NK-92 treated with Interleukin-12 subunit alpha and Interleukin-12 subunit beta, amount 100 ng/mL, for 24 hours (cell line): ENCODE results near the gene CCDC66.

Source experiments
- DNase-seq: peaks from one replicate; lab custom pipeline; 2025; lab: John Stamatoyannopoulos, UW

CCDC66 gene

DNA sequence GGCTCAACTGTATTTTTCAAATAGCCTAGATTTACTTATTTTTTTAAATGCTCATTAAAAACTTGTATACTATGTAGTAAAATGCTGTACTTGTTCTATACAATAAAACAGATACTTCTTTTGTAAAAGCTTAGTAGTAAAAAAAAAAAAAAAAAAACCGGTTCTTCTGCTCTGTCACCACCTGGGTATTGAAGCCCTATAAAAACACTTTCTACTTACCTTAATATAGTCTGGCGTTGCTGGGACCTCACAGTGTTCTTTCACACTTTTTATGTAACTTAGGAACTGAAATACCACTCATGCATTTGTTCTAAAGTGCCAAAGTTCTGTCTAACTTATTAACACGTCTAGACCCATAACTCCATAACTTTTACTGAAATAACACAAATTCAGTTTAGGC is 64.7 kb downstream of the CCDC66 start:
- no peak for DNase-seq

DNA sequence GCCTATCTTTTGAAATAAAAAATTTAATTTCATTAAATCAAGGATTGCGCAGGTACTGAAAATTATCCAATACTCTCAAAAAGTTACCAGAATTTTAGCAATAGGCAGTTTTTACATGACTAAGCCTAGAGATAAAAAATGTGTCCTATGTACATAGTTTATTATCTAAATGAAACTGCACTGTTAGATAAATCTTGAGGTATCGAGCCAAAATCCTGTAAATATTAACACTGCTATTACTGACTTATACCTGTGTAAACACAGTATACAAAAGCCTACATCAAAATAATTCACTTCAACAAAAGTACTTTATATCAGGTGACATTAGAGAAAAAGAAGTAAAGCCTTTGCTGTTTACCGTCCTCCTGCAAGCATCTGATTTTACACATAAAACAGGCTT is 65.4 kb downstream of the CCDC66 start:
- no peak for DNase-seq

DNA sequence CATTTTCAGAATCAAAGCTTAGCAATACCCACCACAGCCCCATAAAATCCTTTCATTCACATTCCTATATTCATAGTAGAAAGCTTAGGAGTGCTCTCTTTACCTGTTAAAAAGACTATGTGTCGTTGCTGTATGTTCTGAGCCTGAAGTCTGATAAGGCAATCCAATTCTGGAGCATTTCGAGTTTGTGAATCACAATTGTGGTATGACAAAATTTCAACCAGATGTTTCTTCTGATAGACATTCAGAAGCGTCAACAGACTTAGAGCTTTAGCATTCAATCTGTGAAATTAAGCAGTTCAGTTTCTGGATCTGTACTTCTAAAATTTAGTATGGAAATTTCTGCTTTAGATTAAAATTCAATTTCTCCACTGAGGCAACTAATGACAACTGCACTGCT is 67.8 kb downstream of the CCDC66 start:
- DNase-seq = no peak

DNA sequence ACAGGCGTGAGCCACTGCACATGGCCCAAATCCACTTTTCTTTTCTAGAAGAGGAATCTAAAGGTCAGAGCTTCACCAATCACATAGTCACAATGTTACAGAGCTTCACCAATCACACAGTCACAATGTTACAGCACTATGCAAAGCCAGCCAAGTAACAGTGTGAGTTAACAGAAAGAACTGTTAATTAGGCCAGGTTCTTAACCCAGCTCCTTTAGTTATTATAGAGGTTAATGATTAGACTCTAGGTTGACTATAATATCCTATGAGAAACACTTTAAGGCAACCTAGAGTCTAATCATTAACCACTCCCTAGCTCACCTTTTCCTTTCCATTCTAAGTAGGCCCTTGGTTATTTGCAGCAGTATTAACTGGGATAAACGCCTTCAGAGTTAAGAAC is 72.1 kb downstream of the CCDC66 start:
- DNase-seq = no peak

DNA sequence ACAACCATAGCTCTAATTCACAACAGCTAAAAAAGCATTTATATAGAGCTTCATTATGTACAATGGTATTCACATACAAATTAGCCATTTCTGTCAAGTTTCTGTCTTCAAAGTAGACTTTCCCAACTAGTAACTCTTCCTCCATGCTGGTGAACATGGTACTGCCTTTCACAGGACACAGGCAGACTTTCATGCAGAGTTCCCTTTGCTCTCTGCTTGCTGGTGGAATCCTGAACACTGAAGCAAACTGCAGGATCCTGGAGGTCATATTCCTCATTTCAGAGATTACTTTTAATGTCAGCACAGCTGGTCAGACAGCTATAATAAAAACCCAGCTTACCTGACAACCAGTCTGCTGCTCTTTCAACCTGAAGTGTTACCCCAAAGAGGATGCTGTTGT is 72.5 kb downstream of the CCDC66 start:
- DNase-seq = no peak

DNA sequence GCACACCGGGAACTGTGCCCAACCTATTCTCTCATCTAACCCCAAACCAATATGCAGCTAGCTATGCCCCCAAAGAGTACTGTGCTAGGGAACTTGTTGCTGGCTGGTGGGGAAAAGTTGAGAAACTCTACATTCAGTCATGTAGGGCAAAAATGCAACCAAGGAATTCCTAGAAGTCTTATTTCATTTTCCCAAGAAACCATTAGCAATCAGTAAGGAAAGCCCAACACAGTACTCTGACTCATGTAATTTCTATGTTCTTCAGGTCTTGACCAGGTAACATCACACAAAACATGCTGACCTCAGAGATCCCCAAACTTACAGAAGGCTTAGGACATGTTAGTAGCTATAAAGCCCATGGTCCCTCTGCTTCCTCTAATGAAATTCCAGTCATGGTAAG is 74.0 kb downstream of the CCDC66 start:
- no peak for DNase-seq

DNA sequence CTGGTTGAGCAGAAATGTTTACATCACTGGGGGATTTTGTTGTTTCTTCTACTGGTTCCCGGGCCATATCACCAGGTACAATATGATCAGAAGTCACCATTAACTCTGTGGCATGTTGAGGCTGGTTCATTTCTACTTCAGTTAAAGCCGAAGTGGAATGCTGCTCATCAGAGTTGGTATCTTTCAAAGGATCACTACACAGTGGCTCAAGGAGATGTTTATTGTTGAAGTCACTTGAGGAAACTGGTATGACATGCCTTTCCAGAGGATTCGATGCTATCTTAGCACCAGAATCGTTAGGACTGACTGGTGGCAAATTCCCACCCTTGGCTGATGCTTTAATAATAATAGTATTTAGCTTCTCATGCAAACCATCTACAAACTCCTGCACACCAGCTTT is 76.2 kb downstream of the CCDC66 start:
- DNase-seq = no peak

DNA sequence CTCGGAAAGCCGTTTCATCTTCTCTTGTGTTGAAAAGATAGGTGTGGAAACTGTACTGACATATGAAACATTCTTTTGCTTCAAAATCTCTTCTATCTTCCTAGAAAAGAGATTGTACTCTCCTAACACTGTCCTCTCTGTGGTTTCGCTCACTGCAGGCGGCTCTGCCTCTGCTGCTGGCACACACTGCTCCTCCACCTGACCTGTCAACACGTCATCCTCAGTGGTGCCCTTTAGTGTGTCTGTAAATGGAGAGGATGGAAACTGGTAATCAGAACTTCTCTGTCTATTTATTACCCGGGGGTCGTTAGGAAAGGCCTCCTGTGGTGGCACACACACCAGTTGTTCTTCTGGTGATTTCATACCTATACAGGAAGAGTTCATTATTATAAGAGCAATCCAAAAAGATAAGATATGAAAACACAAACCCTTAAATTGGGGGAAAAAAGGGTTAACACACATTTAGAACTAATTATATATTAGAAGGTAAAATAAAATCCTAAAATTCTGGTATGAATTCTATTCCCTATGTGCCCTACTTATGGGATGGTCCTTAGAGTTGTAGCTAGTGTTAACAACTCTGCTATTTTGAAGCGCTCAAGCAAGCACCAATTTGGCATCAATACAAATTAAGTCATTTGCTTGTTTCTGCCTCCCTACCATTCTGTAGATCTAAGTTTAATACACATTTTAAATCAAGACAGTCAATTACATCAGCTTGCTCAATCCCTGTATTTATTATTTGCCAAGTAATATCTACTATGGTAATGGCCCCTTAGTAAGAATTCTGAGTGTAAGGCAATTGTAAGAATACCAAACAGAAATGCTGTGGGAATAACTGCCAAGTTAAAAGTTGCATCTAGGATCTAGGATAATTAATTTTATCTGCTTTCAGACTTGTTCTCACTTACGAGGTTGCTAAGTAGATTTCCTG is 76.9 kb downstream of the CCDC66 start:
- no peak for DNase-seq

DNA sequence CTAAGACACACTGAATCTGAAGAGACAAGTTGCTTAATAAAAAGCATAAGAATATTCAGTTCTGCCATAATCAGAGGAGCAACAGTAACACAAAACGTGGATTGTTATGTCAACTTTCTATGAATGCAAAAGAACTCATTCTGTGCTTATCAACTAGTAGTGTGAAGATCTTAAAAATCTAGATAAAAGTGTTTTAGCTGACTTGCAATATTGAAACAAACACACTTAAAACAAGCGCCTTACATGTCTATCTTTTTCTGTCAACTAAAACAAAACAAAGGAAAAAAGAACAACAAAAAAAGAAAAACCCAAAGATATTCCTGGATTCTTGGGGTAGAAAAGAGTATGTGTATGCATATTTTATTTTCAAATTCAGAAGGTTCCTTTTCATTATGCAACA is 88.4 kb downstream of the CCDC66 start:
- DNase-seq = no peak

DNA sequence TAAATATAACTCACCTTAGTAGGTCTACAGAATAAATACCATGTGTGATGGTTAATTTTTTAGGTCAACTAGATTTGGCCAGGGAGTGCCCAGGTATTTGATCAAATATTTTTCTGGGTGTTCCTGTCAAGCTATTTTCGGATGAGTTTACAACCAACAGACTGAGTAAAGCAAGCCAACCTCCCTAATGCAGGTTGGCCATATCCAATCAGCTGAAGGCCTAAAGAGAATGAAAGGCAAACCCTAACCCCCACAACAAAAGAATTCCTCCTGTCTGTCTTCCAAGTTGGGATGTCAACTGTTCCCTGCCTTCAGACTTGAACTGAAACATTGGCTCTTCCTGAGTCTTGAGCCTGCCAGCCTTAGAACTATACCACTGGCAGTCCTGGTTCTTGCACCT is 97.5 kb downstream of the CCDC66 start:
- DNase-seq = no peak

DNA sequence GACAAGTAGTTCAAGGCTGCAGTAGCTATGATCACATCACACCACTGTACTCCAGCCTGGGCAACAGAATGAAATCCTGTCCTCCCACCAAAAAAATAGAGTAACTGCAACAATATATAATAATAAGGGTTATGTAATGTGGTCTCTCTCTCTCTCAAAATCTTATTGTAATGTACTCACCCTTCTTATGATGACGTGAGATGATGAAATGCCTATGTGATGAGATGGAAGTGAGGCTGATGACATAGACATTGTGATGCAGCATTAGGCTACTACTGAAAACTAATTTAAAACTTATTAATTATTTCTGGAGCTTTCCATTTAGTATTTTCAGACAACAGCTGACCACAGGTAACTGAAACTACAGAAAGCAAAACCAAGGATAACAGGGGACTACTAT is 98.7 kb downstream of the CCDC66 start:
- no peak for DNase-seq

DNA sequence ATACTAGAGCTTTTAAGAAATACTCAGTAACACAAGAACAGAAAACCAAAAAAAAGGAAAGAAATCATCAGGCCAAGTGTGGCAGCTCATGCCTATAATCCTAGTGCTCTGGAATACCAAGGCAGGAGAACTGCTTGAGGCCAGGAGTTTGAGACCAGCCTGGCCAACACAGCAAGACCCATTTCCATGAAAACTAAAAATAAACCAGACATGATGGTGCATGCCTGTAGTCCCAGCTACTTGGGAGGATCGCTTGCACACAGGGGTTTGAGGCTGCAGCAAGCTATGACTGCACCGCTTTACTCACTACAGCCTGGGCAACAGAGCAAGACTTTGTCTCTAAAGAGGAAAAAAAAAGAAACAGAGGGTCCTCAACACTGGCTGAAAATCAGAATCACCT is 107.8 kb downstream of the CCDC66 start:
- no peak for DNase-seq

DNA sequence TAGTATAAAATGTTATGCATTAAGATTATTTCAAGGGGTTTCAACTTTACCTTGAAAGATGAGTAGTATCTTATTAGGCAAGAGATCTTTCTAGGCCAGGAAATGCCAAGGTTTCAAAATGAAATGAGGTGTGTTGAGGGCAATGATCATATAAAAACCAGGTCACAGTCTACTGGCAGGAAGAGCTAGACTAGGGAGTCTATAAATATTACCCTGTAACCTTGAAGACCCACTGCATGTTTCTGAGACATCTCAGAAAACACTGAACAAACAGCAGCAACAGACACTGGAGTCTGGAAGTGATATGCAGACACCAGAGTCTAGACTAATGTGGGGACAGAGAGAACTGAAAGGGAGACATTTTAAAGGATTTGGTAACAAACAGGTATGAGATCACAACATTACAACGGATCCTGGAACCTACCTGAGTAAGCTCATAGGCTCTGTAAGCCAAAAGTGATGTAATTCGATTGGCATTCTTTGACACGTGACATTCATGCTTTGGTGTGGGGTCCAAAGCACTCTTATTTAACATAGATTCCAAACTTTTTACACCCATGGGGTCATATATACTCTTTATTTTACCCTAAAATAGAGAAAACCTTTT is 111.1 kb downstream of the CCDC66 start:
- no peak for DNase-seq
